ENCODE measurements around the gene INTS12. TPM values are rescaled to one million over a fixed set of nuclear protein-coding genes. Genes with fewer than 3 reads are reported as not detected.
A peak's percentile ranks its signal among the peaks of the same experiment; 100 is the strongest.
"Not testable (repeated sequence)": the region's sequence is repeated elsewhere in the genome, so short reads cannot be mapped to it uniquely, and the experiment has no call there.

The INTS12 gene
- total and polyA plus RNA-seq, 4 experiments from 2014 or later, result 16.6 to 29.5 (median 23.5) TPM

DNA sequence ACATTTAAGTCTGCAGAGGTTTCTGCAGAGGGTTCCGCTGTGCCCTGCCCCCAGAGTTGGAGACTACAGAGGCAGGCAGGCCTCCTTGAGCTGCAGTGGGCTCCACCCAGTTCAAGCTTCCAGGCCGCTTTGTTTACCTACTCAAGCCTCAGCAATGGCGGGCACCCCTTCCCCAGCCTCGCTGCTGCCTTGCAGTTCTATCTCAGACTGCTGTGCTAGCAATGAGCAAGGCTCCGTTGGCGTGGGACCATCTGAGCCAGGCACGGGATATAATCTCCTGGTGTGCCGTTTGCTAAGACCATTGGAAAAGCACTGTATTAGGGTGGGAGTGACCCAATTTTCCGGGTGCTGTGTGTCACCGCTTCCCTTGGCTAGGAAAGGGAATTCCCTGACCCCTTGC is 26.7 kb upstream of the INTS12 start:
- CTCF ChIA-PET (ENCODE audit: partially characterized antibody); H3K4me1 Mint-ChIP-seq; intact Hi-C loops (cut with micrococcal nuclease); H3K4me3 ChIP-seq (ENCODE audit: low read length in 2 of 2); H3K27ac ChIP-seq (ENCODE audit: low read depth, low read length); DNase-seq; H3K27ac Mint-ChIP-seq; H3K27me3 Mint-ChIP-seq; H3K27me3 ChIP-seq (ENCODE audit: insufficient read depth, low read length); H3K36me3 ChIP-seq (ENCODE audit: insufficient read depth, low read length); H3K9me3 ChIP-seq (ENCODE audit: control insufficient read depth in 1 of 2, low read length in 2 of 2); POLR2A ChIA-PET (ENCODE audit: partially characterized antibody); H3K4me1 ChIP-seq (ENCODE audit: insufficient read depth, low read length); H3K4me3 Mint-ChIP-seq: not testable (repeated sequence)
- H3K9me3 Mint-ChIP-seq, result peaks cover 2 to 45% (median 26%) of the 10 kb centered on the region in 8 donors
- peaks cover 75 to 85% of the 10 kb centered on the region in 2 donors for H3K36me3 Mint-ChIP-seq

- H3K4me1 Mint-ChIP-seq; H3K36me3 ChIP-seq (ENCODE audit: insufficient read depth, low read length); intact Hi-C loops (cut with micrococcal nuclease); DNase-seq; CTCF ChIA-PET (ENCODE audit: partially characterized antibody); H3K27ac ChIP-seq (ENCODE audit: low read depth, low read length); POLR2A ChIA-PET (ENCODE audit: partially characterized antibody); H3K27me3 ChIP-seq (ENCODE audit: insufficient read depth, low read length); H3K27me3 Mint-ChIP-seq; H3K4me3 Mint-ChIP-seq; H3K9me3 ChIP-seq (ENCODE audit: control insufficient read depth in 1 of 2, low read length in 2 of 2); H3K27ac Mint-ChIP-seq; H3K4me3 ChIP-seq (ENCODE audit: low read length in 2 of 2); H3K4me1 ChIP-seq (ENCODE audit: insufficient read depth, low read length): not testable (repeated sequence)
- peaks cover 0 to 19% (median 6%) of the 10 kb centered on the region in 8 donors for H3K9me3 Mint-ChIP-seq
- H3K36me3 Mint-ChIP-seq, result peaks cover 42 to 50% of the 10 kb centered on the region in 2 donors
These were observed 21.4 kb upstream of the INTS12 start for GRCh38 chr4:105729895-105730294.

DNA sequence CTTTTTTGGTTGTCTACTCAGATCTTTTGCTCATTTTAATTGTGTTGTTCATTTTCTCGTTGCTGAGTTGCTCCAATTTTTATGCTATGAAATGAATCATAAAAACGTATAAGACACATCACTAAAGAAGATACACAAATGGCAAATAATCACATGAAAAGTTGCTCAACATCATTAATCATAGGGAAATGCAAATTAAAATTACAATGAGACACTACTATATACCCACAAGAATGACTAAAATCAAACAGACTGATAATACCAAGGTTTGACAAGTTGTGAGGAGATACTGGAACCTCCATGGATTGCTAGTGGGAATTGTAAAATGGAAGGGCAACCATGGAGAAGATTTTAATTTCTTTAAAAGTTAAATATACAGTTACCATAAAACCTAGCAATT is 17.1 kb upstream of the INTS12 start:
- CTCF ChIA-PET (ENCODE audit: partially characterized antibody), result no interaction called here
- H3K27ac ChIP-seq (ENCODE audit: low read depth, low read length), result no peak overlapping the region
- no peaks in the 10 kb centered on the region for H3K36me3 ChIP-seq (ENCODE audit: insufficient read depth, low read length)
- POLR2A ChIA-PET (ENCODE audit: partially characterized antibody), result no interaction called here
- H3K4me1 ChIP-seq (ENCODE audit: insufficient read depth, low read length), result no peaks in the 10 kb centered on the region
- intact Hi-C loops (cut with micrococcal nuclease), result no loop called here
- peaks cover 12 to 14% of the 10 kb centered on the region in 2 donors for H3K36me3 Mint-ChIP-seq
- DNase-seq, result no peak
- H3K4me3 Mint-ChIP-seq, result no peak overlapping the region
- H3K9me3 Mint-ChIP-seq, result peaks cover 0 to 8% (median 3%) of the 10 kb centered on the region in 8 donors
- no peaks in the 10 kb centered on the region for H3K9me3 ChIP-seq (ENCODE audit: control insufficient read depth in 1 of 2, low read length in 2 of 2)
- H3K27ac Mint-ChIP-seq, result no peak overlapping the region
- H3K27me3 ChIP-seq (ENCODE audit: insufficient read depth, low read length), result no peaks in the 10 kb centered on the region
- no peaks in the 10 kb centered on the region for H3K27me3 Mint-ChIP-seq
- H3K4me3 ChIP-seq (ENCODE audit: low read length in 2 of 2), result no peak overlapping the region
- H3K4me1 Mint-ChIP-seq, result no peaks in the 10 kb centered on the region

- no peak for DNase-seq
- Mint-ChIP-seq H3K27ac (peak overlapping the region in 1 of 7 donors; percentile 2), H3K4me3 (no peak overlapping the region), H3K9me3 (no peaks in the 10 kb centered on the region), H3K36me3 (peaks cover 1 to 6% of the 10 kb centered on the region in 2 donors), H3K27me3 (no peaks in the 10 kb centered on the region), H3K4me1 (peaks cover 0 to 2% (median 1%) of the 10 kb centered on the region in 4 donors)
- H3K27ac ChIP-seq (ENCODE audit: low read depth, low read length), result no peak overlapping the region
- H3K27me3 ChIP-seq (ENCODE audit: insufficient read depth, low read length), result no peaks in the 10 kb centered on the region
- H3K9me3 ChIP-seq (ENCODE audit: control insufficient read depth in 1 of 2, low read length in 2 of 2), result no peaks in the 10 kb centered on the region
- no peaks in the 10 kb centered on the region for H3K36me3 ChIP-seq (ENCODE audit: insufficient read depth, low read length)
- intact Hi-C loops (cut with micrococcal nuclease), result no loop called here
- CTCF ChIA-PET (ENCODE audit: partially characterized antibody), result interaction anchor here (0.9 to 1.5 kb wide), 2 partner anchors 9 to 11 kb away, joined by 3 to 4 read pairs; partner anchors contain the start of genes GSTCD and INTS12
- POLR2A ChIA-PET (ENCODE audit: partially characterized antibody), result interaction anchor here (1.4 kb wide), 1 partner anchor 11 kb away, joined by 3 read pairs; the partner anchor contains the start of genes GSTCD and INTS12
- H3K4me3 ChIP-seq (ENCODE audit: low read length in 2 of 2), result no peak overlapping the region
- peaks cover 4% of the 10 kb centered on the region for H3K4me1 ChIP-seq (ENCODE audit: insufficient read depth, low read length)
These were observed 10.7 kb upstream of the INTS12 start for GRCh38 chr4:105719204-105719603.

GRCh38 chr4:105715692-105716278 is 7.3 kb upstream of the INTS12 start:
- H3K4me3 ChIP-seq (ENCODE audit: low read length in 2 of 2), result no peak overlapping the region
- ChIA-PET CTCF (ENCODE audit: partially characterized antibody) (interaction anchor here (0.9 to 1.1 kb wide), 4 partner anchors 9 to 575 kb away, joined by 3 to 5 read pairs (median 3); no protein-coding TSS in a partner anchor), POLR2A (ENCODE audit: partially characterized antibody) (no interaction called here)
- Mint-ChIP-seq H3K27me3 (no peaks in the 10 kb centered on the region), H3K36me3 (peaks cover 0 to 6% of the 10 kb centered on the region in 2 donors), H3K9me3 (no peaks in the 10 kb centered on the region), H3K4me1 (peaks cover 0 to 2% (median 1%) of the 10 kb centered on the region in 4 donors), H3K4me3 (peak overlapping the region in 1 of 8 donors; percentile 26), H3K27ac (peak overlapping the region in 1 of 7 donors; percentile 80)
- no peaks in the 10 kb centered on the region for H3K9me3 ChIP-seq (ENCODE audit: control insufficient read depth in 1 of 2, low read length in 2 of 2)
- H3K4me1 ChIP-seq (ENCODE audit: insufficient read depth, low read length), result peaks cover 4% of the 10 kb centered on the region
- intact Hi-C loops (cut with micrococcal nuclease), result loop anchor here (1.0 kb wide), 2 partner anchors 194 to 574 kb away; no protein-coding TSS in a partner anchor
- H3K27ac ChIP-seq (ENCODE audit: low read depth, low read length), result no peak overlapping the region
- peak in 4 of 5 donors; percentile 17 to 19 (median 18) for DNase-seq
- H3K27me3 ChIP-seq (ENCODE audit: insufficient read depth, low read length), result no peaks in the 10 kb centered on the region
- no peaks in the 10 kb centered on the region for H3K36me3 ChIP-seq (ENCODE audit: insufficient read depth, low read length)

- no peaks in the 10 kb centered on the region for H3K9me3 ChIP-seq (ENCODE audit: control insufficient read depth in 1 of 2, low read length in 2 of 2)
- H3K27ac ChIP-seq (ENCODE audit: low read depth, low read length), result no peak overlapping the region
- ChIA-PET CTCF (ENCODE audit: partially characterized antibody) (interaction anchor here (0.9 to 1.1 kb wide), 5 partner anchors 8 to 575 kb away, joined by 3 to 5 read pairs (median 3); no protein-coding TSS in a partner anchor), POLR2A (ENCODE audit: partially characterized antibody) (no interaction called here)
- no peak overlapping the region for H3K4me3 ChIP-seq (ENCODE audit: low read length in 2 of 2)
- H3K27ac Mint-ChIP-seq, result no peak overlapping the region
- DNase-seq, result no peak
- H3K27me3 Mint-ChIP-seq, result no peaks in the 10 kb centered on the region
- H3K4me1 Mint-ChIP-seq, result peaks cover 0 to 2% (median 1%) of the 10 kb centered on the region in 4 donors
- H3K36me3 ChIP-seq (ENCODE audit: insufficient read depth, low read length), result no peaks in the 10 kb centered on the region
- peaks cover 0 to under 1% of the 10 kb centered on the region in 2 donors for H3K36me3 Mint-ChIP-seq
- H3K9me3 Mint-ChIP-seq, result no peaks in the 10 kb centered on the region
- no peaks in the 10 kb centered on the region for H3K27me3 ChIP-seq (ENCODE audit: insufficient read depth, low read length)
- H3K4me3 Mint-ChIP-seq, result no peak overlapping the region
- intact Hi-C loops (cut with micrococcal nuclease), result loop anchor here (1.0 kb wide), 2 partner anchors 194 to 574 kb away; no protein-coding TSS in a partner anchor
- peaks cover 4% of the 10 kb centered on the region for H3K4me1 ChIP-seq (ENCODE audit: insufficient read depth, low read length)
These were observed 6.4 kb upstream of the INTS12 start for GRCh38 chr4:105714932-105715331.

DNA sequence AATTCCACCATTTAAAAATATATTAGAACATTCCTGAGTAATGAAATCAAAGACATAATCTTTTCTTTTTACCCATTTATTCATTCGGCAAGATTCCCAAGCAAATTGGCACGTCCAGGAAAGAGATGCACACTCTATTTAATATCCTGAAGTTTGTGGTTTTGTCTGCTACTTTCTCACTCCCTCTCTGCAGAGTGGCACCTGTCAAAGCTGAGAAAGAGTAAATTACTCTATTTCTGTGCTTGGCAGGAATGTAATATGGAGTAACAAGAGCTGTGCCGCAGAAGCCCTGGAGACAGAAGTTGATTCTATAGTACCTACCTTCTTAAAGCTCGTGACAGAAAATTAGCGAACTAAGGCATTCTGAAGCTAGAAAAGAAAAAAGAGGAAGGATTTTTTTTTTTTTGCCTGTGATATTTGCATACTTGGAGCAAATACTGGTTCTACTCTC is 5.6 kb upstream of the INTS12 start:
- H3K4me1 Mint-ChIP-seq, result peaks cover 5 to 8% (median 8%) of the 10 kb centered on the region in 4 donors
- intact Hi-C loops (cut with micrococcal nuclease), result no loop called here
- H3K27me3 Mint-ChIP-seq, result no peaks in the 10 kb centered on the region
- no peak for DNase-seq
- peaks cover 0 to 2% of the 10 kb centered on the region in 2 donors for H3K36me3 Mint-ChIP-seq
- no peaks in the 10 kb centered on the region for H3K27me3 ChIP-seq (ENCODE audit: insufficient read depth, low read length)
- CTCF ChIA-PET (ENCODE audit: partially characterized antibody), result interaction anchor here (0.9 to 1.2 kb wide), 3 partner anchors 193 to 240 kb away, joined by 3 read pairs; partner anchors contain the start of gene PPA2
- H3K4me3 Mint-ChIP-seq, result no peak overlapping the region
- H3K27ac ChIP-seq (ENCODE audit: low read depth, low read length), result no peak overlapping the region
- H3K9me3 ChIP-seq (ENCODE audit: control insufficient read depth in 1 of 2, low read length in 2 of 2), result no peaks in the 10 kb centered on the region
- POLR2A ChIA-PET (ENCODE audit: partially characterized antibody), result no interaction called here
- H3K27ac Mint-ChIP-seq, result peak overlapping the region in 1 of 7 donors; percentile 3
- no peaks in the 10 kb centered on the region for H3K9me3 Mint-ChIP-seq
- no peak overlapping the region for H3K4me3 ChIP-seq (ENCODE audit: low read length in 2 of 2)
- H3K36me3 ChIP-seq (ENCODE audit: insufficient read depth, low read length), result no peaks in the 10 kb centered on the region
- peaks cover 11% of the 10 kb centered on the region for H3K4me1 ChIP-seq (ENCODE audit: insufficient read depth, low read length)
